Nephron progenitor cell (in vitro differentiated cells): ENCODE data around the gene ACOT9.
"Not testable (repeated sequence)": the region's sequence is repeated elsewhere in the genome, so short reads cannot be mapped to it uniquely, and the experiment has no call there.

Experiments
- DNase-seq: peaks from one replicate; pipeline ENCODE4 v3.0.0; 2021
- H3K27ac Mint-ChIP-seq: 2 replicates; pipeline ENCODE4 v1.8.0; 2021; ENCODE audit warnings: mild to moderate bottlenecking, moderate library complexity, mixed read lengths
- H3K27me3 Mint-ChIP-seq: 2 replicates; pipeline ENCODE4 v1.8.0; 2021; ENCODE audit warnings: mild to moderate bottlenecking, low read depth, mixed read lengths; ENCODE audit not compliant: poor library complexity
- H3K36me3 Mint-ChIP-seq: 2 replicates; pipeline ENCODE4 v1.8.0; 2021; ENCODE audit warnings: low read depth, mixed read lengths
- H3K4me1 Mint-ChIP-seq: 2 replicates; pipeline ENCODE4 v1.8.0; 2021; ENCODE audit warnings: mixed read lengths
- H3K4me3 Mint-ChIP-seq: 2 replicates; pipeline ENCODE4 v1.8.0; 2021; ENCODE audit warnings: mild to moderate bottlenecking, moderate library complexity, mixed read lengths
- H3K9me3 Mint-ChIP-seq: 2 replicates; pipeline ENCODE4 v1.8.0; 2021; ENCODE audit warnings: mild to moderate bottlenecking, moderate library complexity, mixed read lengths
- TF ChIP-seq, protein P1 (sequence below): fragments of 200-600 bp; sonication (generic); IDR thresholded peaks from 2 replicates; pipeline ENCODE4 v1.5.0; 2021; ENCODE audit warnings: antibody characterized with exemption

ACOT9 gene

DNA sequence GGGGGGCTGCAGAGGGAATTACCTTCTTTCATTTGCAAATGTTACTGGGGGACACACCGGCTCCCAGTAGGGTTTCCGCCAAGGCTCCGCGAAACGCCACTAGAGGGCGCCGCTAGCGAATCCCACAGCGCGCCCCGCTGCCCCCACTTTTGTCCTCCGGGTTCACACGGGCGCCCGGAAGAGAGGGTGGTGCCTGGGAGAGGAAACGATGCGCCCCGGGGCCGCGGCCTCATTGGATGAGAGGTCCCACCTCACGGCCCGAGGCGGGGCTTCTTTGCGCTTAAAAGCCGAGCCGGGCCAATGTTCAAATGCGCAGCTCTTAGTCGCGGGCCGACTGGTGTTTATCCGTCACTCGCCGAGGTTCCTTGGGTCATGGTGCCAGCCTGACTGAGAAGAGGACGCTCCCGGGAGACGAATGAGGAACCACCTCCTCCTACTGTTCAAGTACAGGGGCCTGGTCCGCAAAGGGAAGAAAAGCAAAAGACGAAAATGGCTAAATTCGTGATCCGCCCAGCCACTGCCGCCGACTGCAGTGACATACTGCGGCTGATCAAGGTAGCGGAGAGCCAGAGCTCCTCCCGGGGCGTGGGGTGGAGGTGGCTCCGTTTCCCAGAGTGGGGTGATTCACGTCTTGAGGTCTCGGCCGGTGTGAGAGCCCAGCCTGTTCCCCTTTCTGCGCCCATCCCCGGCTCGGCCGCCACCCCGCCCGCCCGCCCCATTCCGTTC is 40.0 kb upstream of the ACOT9 start, which contains the start of gene SAT1:
TSS of gene SAT1 (plus strand) at position 311 of the 726 bp plus-strand sequence. CDS start at position 490, 179 bp downstream.
- peak within 1 kb of the TSS; percentile 99 for H3K4me3 Mint-ChIP-seq
- DNase-seq = peak; percentile 99
- peaks cover 33% of the 10 kb centered on the region for H3K36me3 Mint-ChIP-seq
- TF ChIP-seq, protein P1, sequence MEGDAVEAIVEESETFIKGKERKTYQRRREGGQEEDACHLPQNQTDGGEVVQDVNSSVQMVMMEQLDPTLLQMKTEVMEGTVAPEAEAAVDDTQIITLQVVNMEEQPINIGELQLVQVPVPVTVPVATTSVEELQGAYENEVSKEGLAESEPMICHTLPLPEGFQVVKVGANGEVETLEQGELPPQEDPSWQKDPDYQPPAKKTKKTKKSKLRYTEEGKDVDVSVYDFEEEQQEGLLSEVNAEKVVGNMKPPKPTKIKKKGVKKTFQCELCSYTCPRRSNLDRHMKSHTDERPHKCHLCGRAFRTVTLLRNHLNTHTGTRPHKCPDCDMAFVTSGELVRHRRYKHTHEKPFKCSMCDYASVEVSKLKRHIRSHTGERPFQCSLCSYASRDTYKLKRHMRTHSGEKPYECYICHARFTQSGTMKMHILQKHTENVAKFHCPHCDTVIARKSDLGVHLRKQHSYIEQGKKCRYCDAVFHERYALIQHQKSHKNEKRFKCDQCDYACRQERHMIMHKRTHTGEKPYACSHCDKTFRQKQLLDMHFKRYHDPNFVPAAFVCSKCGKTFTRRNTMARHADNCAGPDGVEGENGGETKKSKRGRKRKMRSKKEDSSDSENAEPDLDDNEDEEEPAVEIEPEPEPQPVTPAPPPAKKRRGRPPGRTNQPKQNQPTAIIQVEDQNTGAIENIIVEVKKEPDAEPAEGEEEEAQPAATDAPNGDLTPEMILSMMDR = peak; percentile 85
- H3K4me1 Mint-ChIP-seq = peaks cover 36% of the 10 kb centered on the region
- H3K9me3 Mint-ChIP-seq = no peaks in the 10 kb centered on the region
- peaks cover 3% of the 10 kb centered on the region for H3K27me3 Mint-ChIP-seq
- peak within 1 kb of the TSS; percentile 99 for H3K27ac Mint-ChIP-seq

DNA sequence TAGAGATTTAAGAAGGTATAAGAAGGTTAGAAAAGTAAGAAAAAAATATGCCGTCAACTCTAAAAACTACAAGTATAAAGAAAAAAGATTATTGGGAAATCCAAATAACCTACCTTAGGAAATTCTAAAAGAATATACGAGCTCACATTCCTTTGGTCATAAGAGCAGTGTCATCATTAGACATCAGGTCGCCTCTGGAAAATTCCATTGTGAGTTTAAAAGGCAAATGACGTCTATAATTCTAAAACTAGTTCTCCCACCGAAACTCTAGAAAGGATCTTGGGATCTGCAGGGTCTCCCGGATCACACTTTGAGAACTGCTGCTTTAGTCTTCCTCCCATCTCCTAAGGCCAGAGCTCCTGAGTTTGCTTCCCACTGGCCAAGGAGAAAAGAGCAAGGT is 39.4 kb upstream of the ACOT9 start:
- Mint-ChIP-seq H3K9me3 (no peaks in the 10 kb centered on the region), H3K27me3 (peaks cover 3% of the 10 kb centered on the region), H3K36me3 (peaks cover 33% of the 10 kb centered on the region), H3K4me1 (peaks cover 35% of the 10 kb centered on the region), H3K27ac (peak overlapping the region; percentile 3), H3K4me3 (peak overlapping the region; percentile 99)
- DNase-seq = no peak
- TF ChIP-seq, protein P1 = no peak

DNA sequence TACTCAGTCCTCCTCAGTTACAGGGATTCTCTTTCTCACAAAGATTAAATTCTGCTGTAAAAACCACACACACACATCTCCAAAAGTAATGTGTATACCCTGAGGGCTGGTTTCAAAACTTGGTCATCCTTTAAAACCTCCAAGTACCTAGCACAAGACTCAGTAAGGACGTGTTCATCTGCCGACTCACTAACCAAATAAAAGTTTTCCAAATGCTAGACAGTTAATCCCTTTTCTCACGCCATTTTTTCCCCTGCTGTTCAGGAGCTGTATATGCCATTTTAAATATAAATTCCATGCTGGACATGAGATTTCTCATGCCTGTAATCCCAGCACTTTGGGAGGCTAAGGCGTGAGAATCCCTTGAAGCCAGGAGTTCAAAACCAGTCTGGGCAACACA is 35.9 kb upstream of the ACOT9 start:
- H3K9me3 Mint-ChIP-seq = no peaks in the 10 kb centered on the region
- H3K4me3 Mint-ChIP-seq = no peak overlapping the region
- TF ChIP-seq, protein P1 = no peak
- DNase-seq = no peak
- no peaks in the 10 kb centered on the region for H3K27me3 Mint-ChIP-seq
- H3K4me1 Mint-ChIP-seq = peaks cover 14% of the 10 kb centered on the region
- H3K36me3 Mint-ChIP-seq = peaks cover 4% of the 10 kb centered on the region
- H3K27ac Mint-ChIP-seq = peak overlapping the region; percentile 87

DNA sequence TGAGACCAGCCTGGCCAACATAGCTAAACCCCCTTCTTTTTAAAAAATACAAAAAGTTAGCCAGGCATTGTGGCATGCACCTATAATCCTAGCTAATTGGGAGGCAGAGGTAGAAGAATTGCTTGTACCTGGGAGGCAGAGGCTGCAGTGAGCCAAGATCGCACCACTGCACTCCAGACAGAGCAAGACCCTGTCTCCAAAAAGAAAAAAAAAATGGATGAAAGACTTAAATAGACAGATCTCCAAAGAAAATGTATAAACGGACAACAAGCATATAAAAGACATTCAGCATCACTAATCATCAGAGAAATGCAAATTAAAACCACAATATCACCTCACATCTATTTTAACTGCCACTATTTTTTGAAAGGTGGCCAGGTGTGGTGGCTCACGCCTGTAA is 33.3 kb upstream of the ACOT9 start:
- Mint-ChIP-seq H3K4me1 (peaks cover 9% of the 10 kb centered on the region), H3K36me3 (no peaks in the 10 kb centered on the region), H3K27ac (no peak overlapping the region), H3K9me3 (no peaks in the 10 kb centered on the region), H3K27me3 (peaks cover 2% of the 10 kb centered on the region), H3K4me3 (no peak overlapping the region)
- TF ChIP-seq, protein P1 = no peak
- DNase-seq = no peak

DNA sequence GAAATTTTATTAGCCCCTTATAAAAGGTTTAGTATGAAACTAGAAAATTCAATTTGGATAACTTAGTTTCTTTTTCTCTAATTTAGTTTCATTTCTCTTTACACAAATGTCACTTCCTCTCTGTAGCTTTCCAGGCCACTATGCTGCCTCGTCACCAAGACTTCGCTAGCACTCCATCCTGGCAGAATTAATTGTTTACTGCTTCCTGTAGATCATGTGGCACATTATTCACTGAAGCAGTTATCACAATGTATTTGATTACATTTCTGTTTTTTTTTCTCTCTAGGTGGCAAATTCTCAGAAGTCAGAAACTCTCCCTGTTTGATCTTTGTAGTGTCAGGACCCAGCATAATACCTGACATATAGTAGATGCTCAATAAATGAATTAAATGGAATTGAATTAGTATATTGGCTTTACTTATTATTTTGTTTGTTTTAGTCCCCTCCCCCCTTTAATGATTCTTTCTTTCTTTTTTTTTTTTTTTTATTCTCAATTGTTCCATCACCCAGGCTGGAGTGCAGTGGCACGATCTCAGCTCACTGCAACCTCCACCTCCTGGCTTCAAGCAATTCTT is 30.6 kb upstream of the ACOT9 start:
- peaks cover 2% of the 10 kb centered on the region for H3K27me3 Mint-ChIP-seq
- peaks cover 21% of the 10 kb centered on the region for H3K4me1 Mint-ChIP-seq
- H3K4me3 Mint-ChIP-seq = no peak overlapping the region
- no peaks in the 10 kb centered on the region for H3K36me3 Mint-ChIP-seq
- no peaks in the 10 kb centered on the region for H3K9me3 Mint-ChIP-seq
- H3K27ac Mint-ChIP-seq = no peak overlapping the region
- TF ChIP-seq, protein P1 = no peak
- DNase-seq = no peak

DNA sequence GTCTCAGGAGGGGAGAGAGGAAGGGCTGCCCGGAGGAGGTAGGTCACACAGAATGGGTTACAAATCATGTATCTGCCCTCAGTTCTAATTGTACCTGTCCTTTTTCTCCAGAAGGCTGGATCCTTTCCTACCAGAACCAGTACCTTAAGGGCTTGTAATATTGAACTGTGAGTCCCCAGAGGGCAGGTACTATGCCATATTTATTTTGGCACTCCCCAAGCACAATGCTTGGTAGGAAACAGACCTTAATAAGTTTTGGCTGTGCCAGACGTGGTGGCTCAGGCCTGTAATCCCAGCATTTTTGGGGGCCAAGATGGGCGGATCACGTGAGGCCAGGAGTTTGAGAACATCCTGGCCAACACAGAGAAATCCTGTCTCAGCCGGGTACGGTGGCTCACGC is 28.0 kb upstream of the ACOT9 start:
- H3K4me1 Mint-ChIP-seq = peaks cover 26% of the 10 kb centered on the region
- not testable (repeated sequence) for H3K27me3 Mint-ChIP-seq, H3K4me3 Mint-ChIP-seq, DNase-seq, H3K9me3 Mint-ChIP-seq, H3K36me3 Mint-ChIP-seq
- H3K27ac Mint-ChIP-seq = peak overlapping the region; percentile 89
